Measurements from ENCODE around the gene CSE1L. TPM values are rescaled to one million over a fixed set of nuclear protein-coding genes. Genes with fewer than 3 reads are reported as not detected.
"Not testable (repeated sequence)": the region's sequence is repeated elsewhere in the genome, so short reads cannot be mapped to it uniquely, and the experiment has no call there.

CSE1L gene
- total RNA-seq, 2 donors from 2014 or later: 33.3 to 82.7 TPM

GRCh38 chr20:49078310-49078709 lies 32.2 kb downstream of the CSE1L start:
- H3K9ac ChIP-seq (ENCODE audit: low read depth in 2 of 2, low read length in 2 of 2): no peak overlapping the region
- H3K4me3 ChIP-seq: no peak overlapping the region
- DNase-seq: no peak
- intact Hi-C loops (cut with DNase I): loop anchor here (10.0 kb wide), 1 partner anchor 64 kb away; no protein-coding TSS in a partner anchor
- no peaks in the 10 kb centered on the region for H3K4me1 ChIP-seq
- no peaks in the 10 kb centered on the region for H3K9me3 ChIP-seq
- H3K36me3 ChIP-seq: peaks cover 15% of the 10 kb centered on the region
- TF ChIP-seq CTCF (IDR thresholded peaks at IDR 0.05): no peak
- no peak overlapping the region for H3K27ac ChIP-seq
- no peaks in the 10 kb centered on the region for H3K27me3 ChIP-seq

DNA sequence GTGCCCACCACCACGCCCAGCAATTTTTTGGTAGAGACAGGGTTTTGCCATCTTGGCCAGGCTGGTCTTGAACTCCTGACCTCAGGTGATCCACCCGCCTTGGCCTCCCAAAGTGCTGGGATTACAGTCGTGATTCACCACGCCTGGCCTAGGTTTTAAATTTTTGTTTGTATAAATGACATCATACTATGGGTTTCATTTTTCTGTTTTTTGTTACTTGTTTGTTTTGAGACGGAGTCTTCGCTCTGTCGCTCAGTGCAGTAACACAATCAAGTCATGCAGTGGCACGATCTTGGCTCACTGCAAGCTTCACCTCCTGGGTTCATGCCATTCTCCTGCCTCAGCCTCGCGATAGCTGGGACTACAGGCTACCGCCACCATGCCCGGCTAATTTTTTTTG lies 36.2 kb downstream of the CSE1L start:
- H3K4me1 ChIP-seq; H3K27me3 ChIP-seq; intact Hi-C loops (cut with DNase I); H3K9me3 ChIP-seq; H3K27ac ChIP-seq; H3K4me3 ChIP-seq; H3K9ac ChIP-seq (ENCODE audit: low read depth in 2 of 2, low read length in 2 of 2); DNase-seq: not testable (repeated sequence)
- peaks cover 24% of the 10 kb centered on the region for H3K36me3 ChIP-seq

DNA sequence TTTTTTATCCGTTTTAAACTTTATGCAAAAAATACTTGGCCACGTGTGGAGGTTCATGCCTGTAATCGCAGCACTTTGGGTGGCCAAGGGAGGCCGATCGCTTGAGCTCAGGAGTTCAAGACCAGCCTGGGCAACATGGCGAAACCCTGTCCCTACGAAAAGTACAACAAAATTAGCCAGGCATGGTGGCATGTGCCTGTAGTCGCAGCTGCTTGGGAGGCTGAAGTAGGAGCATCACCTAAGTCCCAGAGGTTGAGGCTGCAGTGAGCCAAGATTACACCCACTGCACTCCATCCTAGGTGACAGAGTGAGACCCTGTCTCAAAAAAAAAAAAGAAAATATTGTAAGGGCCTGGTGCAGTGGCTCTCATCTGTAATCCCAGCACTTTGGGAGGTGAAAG lies 45.0 kb downstream of the CSE1L start:
- Histone ChIP-seq H3K9me3 (no peaks in the 10 kb centered on the region), H3K9ac (ENCODE audit: low read depth in 2 of 2, low read length in 2 of 2) (no peak overlapping the region), H3K4me3 (no peak overlapping the region), H3K27me3 (no peaks in the 10 kb centered on the region), H3K27ac (no peak overlapping the region), H3K4me1 (no peaks in the 10 kb centered on the region), H3K36me3 (peaks cover 29% of the 10 kb centered on the region)
- no peak for TF ChIP-seq CTCF (IDR thresholded peaks at IDR 0.05)
- intact Hi-C loops (cut with DNase I): no loop called here
- DNase-seq: no peak

GRCh38 chr20:49091762-49092161 lies 45.6 kb downstream of the CSE1L start:
- H3K9ac ChIP-seq (ENCODE audit: low read depth in 2 of 2, low read length in 2 of 2): no peak overlapping the region
- H3K4me1 ChIP-seq: no peaks in the 10 kb centered on the region
- no peak overlapping the region for H3K27ac ChIP-seq
- H3K36me3 ChIP-seq: peaks cover 28% of the 10 kb centered on the region
- H3K9me3 ChIP-seq: no peaks in the 10 kb centered on the region
- DNase-seq: no peak
- no peak overlapping the region for H3K4me3 ChIP-seq
- intact Hi-C loops (cut with DNase I): no loop called here
- TF ChIP-seq CTCF (IDR thresholded peaks at IDR 0.05): no peak
- no peaks in the 10 kb centered on the region for H3K27me3 ChIP-seq

DNA sequence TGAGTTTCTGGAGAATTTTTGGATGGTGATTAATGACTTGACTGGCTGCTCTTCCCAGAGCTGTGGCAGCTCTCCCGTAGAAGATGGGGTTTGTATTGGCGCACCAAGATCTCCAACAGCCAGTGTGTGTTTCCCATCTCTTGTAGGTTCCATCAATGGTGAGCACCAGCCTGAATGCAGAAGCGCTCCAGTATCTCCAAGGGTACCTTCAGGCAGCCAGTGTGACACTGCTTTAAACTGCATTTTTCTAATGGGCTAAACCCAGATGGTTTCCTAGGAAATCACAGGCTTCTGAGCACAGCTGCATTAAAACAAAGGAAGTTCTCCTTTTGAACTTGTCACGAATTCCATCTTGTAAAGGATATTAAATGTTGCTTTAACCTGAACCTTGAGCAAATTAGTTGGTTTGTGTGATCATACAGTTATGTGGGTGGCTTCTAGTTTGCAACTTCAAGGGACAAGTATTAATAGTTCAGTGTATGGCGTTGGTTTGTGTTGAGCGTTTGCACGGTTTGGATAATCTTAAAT lies 50.2 kb downstream of the CSE1L start:
- Histone ChIP-seq H3K9me3 (no peaks in the 10 kb centered on the region), H3K9ac (ENCODE audit: low read depth in 2 of 2, low read length in 2 of 2) (no peak overlapping the region), H3K4me3 (no peak overlapping the region), H3K27ac (no peak overlapping the region), H3K27me3 (no peaks in the 10 kb centered on the region), H3K4me1 (no peaks in the 10 kb centered on the region), H3K36me3 (peaks cover 9% of the 10 kb centered on the region)
- no peak for TF ChIP-seq CTCF (IDR thresholded peaks at IDR 0.05)
- DNase-seq: no peak
- intact Hi-C loops (cut with DNase I): no loop called here

GRCh38 chr20:49097159-49097558 lies 51.0 kb downstream of the CSE1L start:
- Histone ChIP-seq H3K36me3 (peaks cover 8% of the 10 kb centered on the region), H3K9ac (ENCODE audit: low read depth in 2 of 2, low read length in 2 of 2) (no peak overlapping the region), H3K4me3 (no peak overlapping the region), H3K27ac (no peak overlapping the region), H3K4me1 (no peaks in the 10 kb centered on the region), H3K27me3 (no peaks in the 10 kb centered on the region), H3K9me3 (no peaks in the 10 kb centered on the region)
- intact Hi-C loops (cut with DNase I): no loop called here
- no peak for TF ChIP-seq CTCF (IDR thresholded peaks at IDR 0.05)
- no peak for DNase-seq

All from colonic mucosa (tissue), 4 donors.